ENCODE measurements around the gene IVD.
A peak's percentile ranks its signal among the peaks of the same experiment; 100 is the strongest.
"Not testable (repeated sequence)": the region's sequence is repeated elsewhere in the genome, so short reads cannot be mapped to it uniquely, and the experiment has no call there.

IVD gene

DNA sequence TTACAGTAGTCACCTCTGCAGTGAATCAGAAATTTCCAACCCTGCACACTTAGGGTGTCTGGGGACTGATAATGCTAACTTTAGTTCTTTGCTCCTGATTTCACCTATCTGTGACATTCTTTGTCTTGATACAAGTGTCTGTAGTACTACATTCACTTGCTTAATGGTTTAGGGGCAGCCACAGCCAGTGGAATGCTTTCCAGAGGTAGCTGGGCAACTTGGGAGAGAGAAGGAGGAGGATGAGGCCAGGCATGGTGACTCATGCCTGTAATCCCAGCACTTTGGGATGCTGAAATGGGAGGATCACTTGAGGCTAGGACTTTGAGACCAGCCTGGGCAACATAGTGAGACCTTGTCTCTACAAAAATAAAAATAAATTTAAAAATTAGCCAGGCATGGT, 43.7 kb downstream of the IVD start:
- Histone ChIP-seq H3K27ac (ENCODE audit: poor library complexity, severe bottlenecking) (no peak overlapping the region), H3K36me3 (ENCODE audit: low read depth) (no peaks in the 10 kb centered on the region), H3K9me3 (ENCODE audit: severe bottlenecking) (no peaks in the 10 kb centered on the region), H3K27me3 (ENCODE audit: insufficient read depth, poor library complexity, severe bottlenecking) (no peaks in the 10 kb centered on the region), H3K4me1 (ENCODE audit: insufficient read depth, poor library complexity, severe bottlenecking) (peaks cover 7% of the 10 kb centered on the region), H3K4me3 (ENCODE audit: severe bottlenecking) (no peak overlapping the region)
- peak; percentile 31; the same call in 1 of the 3 replicates for ATAC-seq (ENCODE audit: low read depth)
- TF ChIP-seq, protein P1, sequence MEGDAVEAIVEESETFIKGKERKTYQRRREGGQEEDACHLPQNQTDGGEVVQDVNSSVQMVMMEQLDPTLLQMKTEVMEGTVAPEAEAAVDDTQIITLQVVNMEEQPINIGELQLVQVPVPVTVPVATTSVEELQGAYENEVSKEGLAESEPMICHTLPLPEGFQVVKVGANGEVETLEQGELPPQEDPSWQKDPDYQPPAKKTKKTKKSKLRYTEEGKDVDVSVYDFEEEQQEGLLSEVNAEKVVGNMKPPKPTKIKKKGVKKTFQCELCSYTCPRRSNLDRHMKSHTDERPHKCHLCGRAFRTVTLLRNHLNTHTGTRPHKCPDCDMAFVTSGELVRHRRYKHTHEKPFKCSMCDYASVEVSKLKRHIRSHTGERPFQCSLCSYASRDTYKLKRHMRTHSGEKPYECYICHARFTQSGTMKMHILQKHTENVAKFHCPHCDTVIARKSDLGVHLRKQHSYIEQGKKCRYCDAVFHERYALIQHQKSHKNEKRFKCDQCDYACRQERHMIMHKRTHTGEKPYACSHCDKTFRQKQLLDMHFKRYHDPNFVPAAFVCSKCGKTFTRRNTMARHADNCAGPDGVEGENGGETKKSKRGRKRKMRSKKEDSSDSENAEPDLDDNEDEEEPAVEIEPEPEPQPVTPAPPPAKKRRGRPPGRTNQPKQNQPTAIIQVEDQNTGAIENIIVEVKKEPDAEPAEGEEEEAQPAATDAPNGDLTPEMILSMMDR (IDR thresholded peaks at IDR 0.05; ENCODE audit: poor library complexity, severe bottlenecking) = no peak
- DNase-seq (ENCODE audit: low spot score) = no peak

DNA sequence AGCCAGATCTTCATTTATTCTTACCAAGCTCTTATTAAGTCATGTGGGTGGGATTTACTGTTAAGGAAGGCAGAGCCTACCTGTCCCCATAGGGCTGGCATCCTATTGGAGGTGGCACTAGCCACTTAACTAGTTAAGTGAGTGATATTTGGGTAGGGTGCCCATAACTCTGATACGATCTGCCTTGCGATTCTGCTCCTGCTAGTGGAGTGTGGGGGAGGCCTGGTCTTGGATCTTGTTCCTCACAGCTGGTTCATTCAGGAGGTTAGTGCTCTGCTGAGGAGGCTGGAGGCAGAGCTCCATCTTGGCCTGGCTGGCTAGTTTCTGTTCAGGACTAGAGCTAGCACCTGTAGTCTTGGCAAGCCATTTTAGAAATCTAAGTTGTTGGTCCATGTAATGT, 44.5 kb downstream of the IVD start:
- no peaks in the 10 kb centered on the region for H3K27me3 ChIP-seq (ENCODE audit: insufficient read depth, poor library complexity, severe bottlenecking)
- no peak overlapping the region for H3K4me3 ChIP-seq (ENCODE audit: severe bottlenecking)
- TF ChIP-seq, protein P1 (IDR thresholded peaks at IDR 0.05; ENCODE audit: poor library complexity, severe bottlenecking) = no peak
- H3K4me1 ChIP-seq (ENCODE audit: insufficient read depth, poor library complexity, severe bottlenecking) = peaks cover 14% of the 10 kb centered on the region
- H3K9me3 ChIP-seq (ENCODE audit: severe bottlenecking) = no peaks in the 10 kb centered on the region
- no peak overlapping the region for H3K27ac ChIP-seq (ENCODE audit: poor library complexity, severe bottlenecking)
- H3K36me3 ChIP-seq (ENCODE audit: low read depth) = no peaks in the 10 kb centered on the region
- no peak for DNase-seq (ENCODE audit: low spot score)
- no peak for ATAC-seq (ENCODE audit: low read depth)

DNA sequence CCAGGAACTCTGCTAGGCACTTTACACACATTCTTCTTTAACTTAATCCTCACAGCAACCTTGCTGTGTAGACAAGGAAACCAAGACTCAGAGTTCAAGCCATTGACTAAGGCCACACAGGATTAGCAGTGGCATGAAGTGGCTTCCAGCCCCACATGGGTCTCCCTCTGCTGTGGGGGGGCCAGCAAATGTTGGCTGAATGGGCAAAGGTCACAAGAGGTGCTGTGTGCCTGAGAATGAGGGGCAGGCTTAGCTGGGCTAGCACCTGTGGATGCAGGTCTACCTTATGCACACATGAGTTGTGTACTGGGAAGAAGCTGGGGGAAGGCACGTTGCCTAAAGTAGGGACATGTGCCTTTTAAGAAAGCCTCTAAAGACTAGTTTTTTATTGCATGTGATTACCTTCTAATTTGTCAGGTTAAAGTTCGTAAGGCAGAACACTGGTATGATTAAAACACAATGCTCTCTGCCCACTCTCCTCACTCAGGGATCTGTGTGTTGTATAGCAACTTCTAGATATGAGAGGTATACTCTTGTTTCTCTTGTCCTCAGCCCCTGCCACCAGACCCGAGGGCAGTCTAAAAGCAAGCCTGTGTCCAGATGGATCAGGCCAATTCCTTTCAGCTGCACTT, 46.0 kb downstream of the IVD start:
- Histone ChIP-seq H3K36me3 (ENCODE audit: low read depth) (no peaks in the 10 kb centered on the region), H3K27ac (ENCODE audit: poor library complexity, severe bottlenecking) (no peak overlapping the region), H3K9me3 (ENCODE audit: severe bottlenecking) (no peaks in the 10 kb centered on the region), H3K27me3 (ENCODE audit: insufficient read depth, poor library complexity, severe bottlenecking) (no peaks in the 10 kb centered on the region), H3K4me1 (ENCODE audit: insufficient read depth, poor library complexity, severe bottlenecking) (peaks cover 23% of the 10 kb centered on the region), H3K4me3 (ENCODE audit: severe bottlenecking) (no peak overlapping the region)
- no peak for ATAC-seq (ENCODE audit: low read depth)
- TF ChIP-seq, protein P1 (IDR thresholded peaks at IDR 0.05; ENCODE audit: poor library complexity, severe bottlenecking) = no peak
- DNase-seq (ENCODE audit: low spot score) = no peak

DNA sequence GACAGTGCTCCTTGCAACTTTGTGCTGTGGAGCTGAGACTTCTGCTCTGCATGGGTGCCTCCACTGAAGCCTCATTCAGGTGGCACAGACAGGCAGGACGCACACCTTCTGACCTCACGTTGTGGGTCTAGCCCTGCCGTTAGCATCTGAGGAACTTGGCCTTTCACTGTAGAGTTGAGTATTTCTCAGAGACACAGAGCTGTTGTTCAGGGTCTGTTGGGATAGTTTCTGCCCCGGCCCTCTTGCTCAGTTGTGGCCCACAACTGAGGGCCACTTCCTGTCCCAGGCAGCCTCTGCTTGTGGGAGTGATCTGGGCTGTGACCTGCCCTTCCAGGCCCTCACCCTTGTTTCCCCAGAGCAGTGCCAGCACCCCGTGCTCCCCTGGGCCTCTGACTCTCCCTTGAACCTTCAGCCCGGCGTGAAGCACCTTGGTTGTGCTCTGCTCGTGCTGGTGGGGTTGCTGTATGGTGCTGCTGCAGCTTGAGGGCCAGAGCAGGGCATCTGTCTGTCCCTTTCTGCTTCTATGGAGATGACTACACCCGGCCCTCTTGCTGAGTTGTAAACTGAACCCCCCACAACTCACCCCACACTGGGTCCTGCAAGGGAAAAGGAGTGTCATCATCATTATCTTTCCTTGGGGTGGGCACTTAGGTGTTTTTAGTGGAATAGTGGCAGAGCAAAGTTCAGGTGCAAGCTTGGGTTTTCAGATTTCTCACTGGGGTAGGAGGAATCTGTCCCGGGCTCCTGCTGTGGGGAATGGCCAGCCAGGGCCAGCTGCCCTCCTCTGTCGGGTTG, 46.9 kb downstream of the IVD start:
- no peaks in the 10 kb centered on the region for H3K9me3 ChIP-seq (ENCODE audit: severe bottlenecking)
- no peaks in the 10 kb centered on the region for H3K27me3 ChIP-seq (ENCODE audit: insufficient read depth, poor library complexity, severe bottlenecking)
- peaks cover 26% of the 10 kb centered on the region for H3K4me1 ChIP-seq (ENCODE audit: insufficient read depth, poor library complexity, severe bottlenecking)
- H3K4me3 ChIP-seq (ENCODE audit: severe bottlenecking) = no peak overlapping the region
- no peak for ATAC-seq (ENCODE audit: low read depth)
- no peak for DNase-seq (ENCODE audit: low spot score)
- no peak overlapping the region for H3K27ac ChIP-seq (ENCODE audit: poor library complexity, severe bottlenecking)
- TF ChIP-seq, protein P1 (IDR thresholded peaks at IDR 0.05; ENCODE audit: poor library complexity, severe bottlenecking) = no peak
- no peaks in the 10 kb centered on the region for H3K36me3 ChIP-seq (ENCODE audit: low read depth)

DNA sequence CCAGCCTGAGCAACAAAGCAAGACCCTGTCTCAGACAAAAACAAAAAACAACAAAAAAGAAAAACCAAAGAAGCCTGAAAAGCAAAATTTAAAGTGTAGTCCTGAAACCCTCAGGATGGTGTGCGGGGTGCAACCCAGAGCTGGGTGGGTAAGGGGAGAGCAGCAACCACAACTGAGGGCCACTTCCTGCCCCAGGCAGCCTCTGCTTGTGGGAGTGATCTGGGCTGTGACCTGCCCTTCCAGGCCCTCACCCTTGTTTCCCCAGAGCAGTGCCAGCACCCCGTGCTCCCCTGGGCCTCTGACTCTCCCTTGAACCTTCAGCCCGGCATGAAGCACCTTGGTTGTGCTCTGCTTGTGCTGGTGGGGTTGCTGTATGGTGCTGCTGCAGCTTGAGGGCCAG, 48.3 kb downstream of the IVD start:
- not testable (repeated sequence) for H3K9me3 ChIP-seq (ENCODE audit: severe bottlenecking); DNase-seq (ENCODE audit: low spot score); ATAC-seq (ENCODE audit: low read depth); H3K36me3 ChIP-seq (ENCODE audit: low read depth); H3K27ac ChIP-seq (ENCODE audit: poor library complexity, severe bottlenecking); H3K27me3 ChIP-seq (ENCODE audit: insufficient read depth, poor library complexity, severe bottlenecking); H3K4me3 ChIP-seq (ENCODE audit: severe bottlenecking)
- H3K4me1 ChIP-seq (ENCODE audit: insufficient read depth, poor library complexity, severe bottlenecking) = peaks cover 26% of the 10 kb centered on the region
